K562 (cell line): ENCODE results near the gene SNX1. TPM values are rescaled to one million over a fixed set of nuclear protein-coding genes. Genes with fewer than 3 reads are reported as not detected.

Experiments used
- CBFA2T2 ChIP-seq: fragments of 450-650 bp; conservative IDR thresholded peaks from 2 replicates; pipeline ENCODE4 v1.6.1; 2017; ENCODE audit warnings: mild to moderate bottlenecking
- CBFB ChIP-seq: sonication (generic); formaldehyde crosslinking; IDR thresholded peaks from 2 replicates; pipeline ENCODE4 v1.4.0; 2020; ENCODE audit warnings: mild to moderate bottlenecking, missing genetic modification reagents
- CEBPG ChIP-seq, 3 experiments: fragments of 200-800 bp in 1 of 3; sonication (Bioruptor generic) in 1 of 3; sonication (generic) in 1 of 3; formaldehyde crosslinking in 1 of 3; IDR thresholded peaks in 2 of 3; conservative IDR thresholded peaks in 1 of 3; 2 replicates each; pipeline versions ENCODE4 v1.6.1 to v1.8.0; 2016 to 2022; ENCODE audit warnings: missing compliant biosample characterization in 2 of 3, missing genetic modification characterization in 2 of 3, mild to moderate bottlenecking in 1 of 3, missing genetic modification reagents in 1 of 3
- DPF2 ChIP-seq: fragments of 450-650 bp; IDR thresholded peaks from 2 replicates; pipeline ENCODE4 v1.6.1; 2016
- ELF4 ChIP-seq: fragments of 450-650 bp; formaldehyde crosslinking; IDR thresholded peaks from 2 replicates; pipeline ENCODE4 v1.4.0; 2022; ENCODE audit warnings: missing genetic modification characterization
- SIN3B ChIP-seq: fragments of 450-650 bp; IDR thresholded peaks from 2 replicates; pipeline ENCODE4 v1.6.1; 2017; ENCODE audit warnings: low read depth, mild to moderate bottlenecking, moderate library complexity
- SMAD3 ChIP-seq: fragments of 450-650 bp; formaldehyde crosslinking; conservative IDR thresholded peaks from 2 replicates; pipeline ENCODE4 v1.4.0; 2020; ENCODE audit warnings: mild to moderate bottlenecking
- SMARCC2 ChIP-seq: fragments of 450-650 bp; IDR thresholded peaks from 2 replicates; pipeline ENCODE4 v1.6.1; 2017; ENCODE audit warnings: antibody characterized with exemption, moderate library complexity, mild to moderate bottlenecking, low read depth
- SMC3 ChIP-seq: conservative IDR thresholded peaks from 2 replicates; pipeline ENCODE4 v1.6.1; 2011; ENCODE audit warnings: low read depth, low read length, improper control_type of control experiment; ENCODE audit not compliant: insufficient read depth
- ZNF239 ChIP-seq: fragments of 250-450 bp; sonication (Bioruptor Pico); IDR thresholded peaks from 2 replicates; pipeline ENCODE4 v1.4.0; 2020; ENCODE audit warnings: mild to moderate bottlenecking
- polyA plus RNA-seq, 8 experiments: library from polyadenylated mRNA; depleted of rRNA in 4 of 8; stranded (reverse) in 5 of 8; unstranded in 3 of 8; fragments of >200 nt; fragmentation: Nextera tagmentation in 2 of 8; fragmentation: Illumina TruSeq in 1 of 8; extraction: Ambion mirVana in 2 of 8; extraction: Trizol in 1 of 8; gene quantifications; 2 replicates each; pipeline versions ENCODE4 v1.2.1 to v1.2.3, GENCODE V29; 2011 to 2014; ENCODE audit warnings: inconsistent platforms in 1 of 8, missing spikeins in 1 of 8
- total RNA-seq, 7 experiments: library from RNA; depleted of rRNA in 6 of 7; stranded (reverse); fragments of >200 nt in 6 of 7; fragmentation: Illumina TruSeq in 2 of 7; extraction: Trizol in 2 of 7; gene quantifications; 2 replicates each; pipeline versions ENCODE4 v1.2.1 to v1.2.3, GENCODE V29; 2011 to 2021; ENCODE audit warnings: low replicate concordance in 1 of 7
- TF ChIP-seq, protein P1 (sequence below), 2 experiments: fragments of 450-650 bp; formaldehyde crosslinking in 1 of 2; IDR thresholded peaks; 2 replicates each; pipeline versions ENCODE4 v1.4.0 to v1.6.1; 2014 to 2020; ENCODE audit warnings: mild to moderate bottlenecking in 2 of 2, borderline replicate concordance in 1 of 2, low read depth in 1 of 2
- TF ChIP-seq, protein P2 (sequence below), 2 experiments: fragments of 450-650 bp in 1 of 2; IDR thresholded peaks; 2 replicates each; pipeline ENCODE4 v1.6.1; 2011 to 2017; ENCODE audit warnings: low read depth in 2 of 2, antibody characterized with exemption in 1 of 2, borderline replicate concordance in 1 of 2, low read length in 1 of 2, mild to moderate bottlenecking in 1 of 2, mixed read lengths in 1 of 2; ENCODE audit not compliant: control insufficient read depth in 1 of 2

The SNX1 gene
- total and polyA plus RNA-seq, 9 of the 15 experiments (the other 6 are each of a cell fraction or from before 2014, with no cell fraction given): 11.0 to 105 (median 59.9) TPM

DNA sequence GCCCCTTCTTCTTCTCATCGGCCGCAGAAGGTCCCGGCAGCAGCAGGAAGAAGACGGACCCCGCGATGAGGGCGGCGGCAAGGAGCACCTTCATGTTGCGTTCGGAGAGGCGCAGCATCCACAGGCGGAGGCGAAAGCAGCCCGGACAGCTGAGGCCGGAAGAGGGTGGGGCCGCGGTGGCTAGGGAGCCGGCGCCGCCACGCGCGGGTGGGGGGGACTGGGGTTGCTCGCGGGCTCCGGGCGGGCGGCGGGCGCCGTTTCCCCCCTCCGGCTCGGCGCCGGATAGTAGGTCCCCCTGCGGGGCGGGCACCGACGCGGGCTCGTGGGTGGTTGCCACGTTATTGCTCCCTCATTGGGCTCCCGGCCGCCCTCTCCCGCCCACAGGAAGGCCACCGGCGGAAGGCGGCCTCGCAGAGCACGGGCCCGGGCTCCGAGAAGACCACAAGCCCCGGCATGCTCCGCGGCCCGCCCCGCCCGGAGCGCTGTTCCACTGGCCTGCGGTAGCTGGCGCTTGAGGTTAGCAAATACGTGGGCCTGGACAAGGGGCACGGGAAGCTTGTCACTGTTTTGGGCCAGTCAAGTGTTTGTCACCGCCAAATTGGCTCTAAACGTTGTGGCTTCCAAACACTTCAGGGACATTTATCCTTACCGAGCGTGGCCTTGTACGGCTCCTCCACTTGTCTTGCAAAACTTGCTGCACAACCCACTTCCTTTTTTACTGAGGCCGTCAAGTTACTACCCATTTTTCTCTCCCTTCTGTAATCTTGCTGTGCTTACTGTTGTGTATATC is 67.3 kb downstream of the SNX1 start, which contains the start of gene PPIB (continued):
- TF ChIP-seq, protein P1, sequence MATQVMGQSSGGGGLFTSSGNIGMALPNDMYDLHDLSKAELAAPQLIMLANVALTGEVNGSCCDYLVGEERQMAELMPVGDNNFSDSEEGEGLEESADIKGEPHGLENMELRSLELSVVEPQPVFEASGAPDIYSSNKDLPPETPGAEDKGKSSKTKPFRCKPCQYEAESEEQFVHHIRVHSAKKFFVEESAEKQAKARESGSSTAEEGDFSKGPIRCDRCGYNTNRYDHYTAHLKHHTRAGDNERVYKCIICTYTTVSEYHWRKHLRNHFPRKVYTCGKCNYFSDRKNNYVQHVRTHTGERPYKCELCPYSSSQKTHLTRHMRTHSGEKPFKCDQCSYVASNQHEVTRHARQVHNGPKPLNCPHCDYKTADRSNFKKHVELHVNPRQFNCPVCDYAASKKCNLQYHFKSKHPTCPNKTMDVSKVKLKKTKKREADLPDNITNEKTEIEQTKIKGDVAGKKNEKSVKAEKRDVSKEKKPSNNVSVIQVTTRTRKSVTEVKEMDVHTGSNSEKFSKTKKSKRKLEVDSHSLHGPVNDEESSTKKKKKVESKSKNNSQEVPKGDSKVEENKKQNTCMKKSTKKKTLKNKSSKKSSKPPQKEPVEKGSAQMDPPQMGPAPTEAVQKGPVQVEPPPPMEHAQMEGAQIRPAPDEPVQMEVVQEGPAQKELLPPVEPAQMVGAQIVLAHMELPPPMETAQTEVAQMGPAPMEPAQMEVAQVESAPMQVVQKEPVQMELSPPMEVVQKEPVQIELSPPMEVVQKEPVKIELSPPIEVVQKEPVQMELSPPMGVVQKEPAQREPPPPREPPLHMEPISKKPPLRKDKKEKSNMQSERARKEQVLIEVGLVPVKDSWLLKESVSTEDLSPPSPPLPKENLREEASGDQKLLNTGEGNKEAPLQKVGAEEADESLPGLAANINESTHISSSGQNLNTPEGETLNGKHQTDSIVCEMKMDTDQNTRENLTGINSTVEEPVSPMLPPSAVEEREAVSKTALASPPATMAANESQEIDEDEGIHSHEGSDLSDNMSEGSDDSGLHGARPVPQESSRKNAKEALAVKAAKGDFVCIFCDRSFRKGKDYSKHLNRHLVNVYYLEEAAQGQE (IDR thresholded peaks at IDR 0.05; ENCODE audit: borderline replicate concordance): peak; percentile 64
- TF ChIP-seq, protein P1 (CRISPR knock-in tag; IDR thresholded peaks at IDR 0.05; ENCODE audit: low read depth): no peak
- TF ChIP-seq ZNF239 (no peak), CEBPG (CRISPR knock-in tag; IDR thresholded peaks at IDR 0.05) (peak; percentile 25; the same call in 1 of the 2 replicates), CEBPG (tag; conservative IDR thresholded peaks at IDR 0.05 in 1 of 2, IDR thresholded peaks at IDR 0.05 in 1 of 2) (peak in 1 of 2 experiments; percentile 15; a peak in 2 of 4 replicates), SMC3 (peak; percentile 36; the same call in 1 of the 2 replicates), CBFA2T2 (no peak), SMAD3 (CRISPR knock-in tag) (0 out of 2 replicates have a peak, but pooled peaks have one; percentile 63), SMARCC2 (peak; percentile 45; the same call in 1 of the 2 replicates), SIN3B (peak; percentile 43), DPF2 (peak; percentile 69), CBFB (peak; percentile 86; the same call in 1 of the 2 replicates), ELF4 (CRISPR knock-in tag) (peak; percentile 59; the same call in 1 of the 2 replicates)
- TF ChIP-seq, protein P2, sequence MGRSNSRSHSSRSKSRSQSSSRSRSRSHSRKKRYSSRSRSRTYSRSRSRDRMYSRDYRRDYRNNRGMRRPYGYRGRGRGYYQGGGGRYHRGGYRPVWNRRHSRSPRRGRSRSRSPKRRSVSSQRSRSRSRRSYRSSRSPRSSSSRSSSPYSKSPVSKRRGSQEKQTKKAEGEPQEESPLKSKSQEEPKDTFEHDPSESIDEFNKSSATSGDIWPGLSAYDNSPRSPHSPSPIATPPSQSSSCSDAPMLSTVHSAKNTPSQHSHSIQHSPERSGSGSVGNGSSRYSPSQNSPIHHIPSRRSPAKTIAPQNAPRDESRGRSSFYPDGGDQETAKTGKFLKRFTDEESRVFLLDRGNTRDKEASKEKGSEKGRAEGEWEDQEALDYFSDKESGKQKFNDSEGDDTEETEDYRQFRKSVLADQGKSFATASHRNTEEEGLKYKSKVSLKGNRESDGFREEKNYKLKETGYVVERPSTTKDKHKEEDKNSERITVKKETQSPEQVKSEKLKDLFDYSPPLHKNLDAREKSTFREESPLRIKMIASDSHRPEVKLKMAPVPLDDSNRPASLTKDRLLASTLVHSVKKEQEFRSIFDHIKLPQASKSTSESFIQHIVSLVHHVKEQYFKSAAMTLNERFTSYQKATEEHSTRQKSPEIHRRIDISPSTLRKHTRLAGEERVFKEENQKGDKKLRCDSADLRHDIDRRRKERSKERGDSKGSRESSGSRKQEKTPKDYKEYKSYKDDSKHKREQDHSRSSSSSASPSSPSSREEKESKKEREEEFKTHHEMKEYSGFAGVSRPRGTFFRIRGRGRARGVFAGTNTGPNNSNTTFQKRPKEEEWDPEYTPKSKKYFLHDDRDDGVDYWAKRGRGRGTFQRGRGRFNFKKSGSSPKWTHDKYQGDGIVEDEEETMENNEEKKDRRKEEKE (IDR thresholded peaks at IDR 0.05; ENCODE audit: borderline replicate concordance in 1 of 2, control insufficient read depth in 1 of 2, low read depth in 2 of 2, low read length in 1 of 2): peak in 1 of 2 experiments; percentile 74; a peak in 2 of 4 replicates
